Testis (tissue), 2 donors: ENCODE data around the gene DHCR24.

Source experiments
- CTCF ChIP-seq, 3 experiments: fragments of 450-650 bp in 2 of 3; fragments of 200-600 bp in 1 of 3; sonication (generic) in 1 of 3; IDR thresholded peaks; one replicate each; pipeline ENCODE4 v1.5.1; 2016 to 2019; ENCODE audit warnings: antibody characterized with exemption in 3 of 3, mild to moderate bottlenecking in 2 of 3, moderate library complexity in 1 of 3
- POLR2A ChIP-seq: fragments of 450-650 bp; IDR thresholded peaks from one replicate; pipeline ENCODE4 v1.6.1; 2017; ENCODE audit warnings: antibody characterized with exemption, mild to moderate bottlenecking, moderate library complexity

- TF ChIP-seq CTCF (IDR thresholded peaks at IDR 0.05): no peak
- no peak for TF ChIP-seq POLR2A
Measured at GRCh38 chr1:54842963-54843362, 44.0 kb downstream of the DHCR24 start.
